ENCODE data around the gene KANSL1. TPM values are rescaled to one million over a fixed set of nuclear protein-coding genes. Genes with fewer than 3 reads are reported as not detected.

Gene KANSL1
- total and polyA plus RNA-seq, 10 of the 15 experiments (the other 5 are each of a cell fraction or from before 2014, with no cell fraction given), result 4.7 to 60.6 (median 28.0) TPM

- Histone ChIP-seq H3K4me3 (no peak overlapping the region), H3K4me2 (ENCODE audit: control insufficient read depth, insufficient read depth) (no peak overlapping the region), H3K79me2 (ENCODE audit: control insufficient read depth, insufficient read depth, low read length) (no peaks in the 10 kb centered on the region), H2AFZ (ENCODE audit: control insufficient read depth, low read depth, low read length) (no peak overlapping the region), H4K20me1 (ENCODE audit: control insufficient read depth, insufficient read depth) (no peaks in the 10 kb centered on the region), H3K4me1 (ENCODE audit: control insufficient read depth, insufficient read depth, low read length) (no peaks in the 10 kb centered on the region), H3K27me3 (replicated peaks in 1 of 2; ENCODE audit: control insufficient read depth in 2 of 2, insufficient read depth in 2 of 2, low read length in 1 of 2) (no peaks in the 10 kb centered on the region; a peak in 2 of 4 replicates), H3K27ac (ENCODE audit: control insufficient read depth, insufficient read depth) (no peak overlapping the region), H3K9me3 (replicated peaks; ENCODE audit: control insufficient read depth, insufficient read depth, low read length) (no peaks in the 10 kb centered on the region), H3K36me3 (ENCODE audit: control insufficient read depth in 2 of 2, insufficient read depth in 2 of 2, low read length in 1 of 2) (no peaks in the 10 kb centered on the region), H3K9ac (ENCODE audit: control insufficient read depth, insufficient read depth, low read length) (no peak overlapping the region)
- FAIRE-seq, result no peak
- ChIA-PET SMC1A (ENCODE audit: uncharacterized antibody, unreplicated experiment) (no interaction called here), POLR2A (no interaction called here), CTCF (no interaction called here), RAD21 (ENCODE audit: unreplicated experiment) (no interaction called here)
- WGBS (ENCODE audit: insufficient coverage, insufficient replicate concordance, low lambda C conversion rate, missing lambda C conversion rate), result 54% methylated on average over 6 of the region's 6 CpGs
- no peak for TF ChIP-seq NR2C1 (IDR thresholded peaks at IDR 0.05)
- TF ChIP-seq IRF5 (IDR thresholded peaks at IDR 0.05; ENCODE audit: borderline replicate concordance), result no peak
- TF ChIP-seq SMAD1 (IDR thresholded peaks at IDR 0.05; ENCODE audit: low read depth, partially characterized antibody), result no peak
- no peak for TF ChIP-seq PML (IDR thresholded peaks at IDR 0.05; ENCODE audit: low read length)
- no peak for TF ChIP-seq HCFC1 (IDR thresholded peaks at IDR 0.05; ENCODE audit: low read length)
- TF ChIP-seq CREB1 (IDR thresholded peaks at IDR 0.05; ENCODE audit: low read depth), result no peak
- TF ChIP-seq CBX3 (IDR thresholded peaks at IDR 0.05; ENCODE audit: borderline replicate concordance, low read depth), result no peak
- TF ChIP-seq HDAC6 (IDR thresholded peaks at IDR 0.05; ENCODE audit: unreplicated experiment), result no peak
- TF ChIP-seq YY1 (IDR thresholded peaks at IDR 0.05; ENCODE audit: low read depth, low read length), result no peak
- TF ChIP-seq KLF5 (IDR thresholded peaks at IDR 0.05; ENCODE audit: partially characterized antibody), result no peak
- no peak for TF ChIP-seq RB1 (IDR thresholded peaks at IDR 0.05; ENCODE audit: borderline replicate concordance)
- TF ChIP-seq ZNF622 (IDR thresholded peaks at IDR 0.05), result no peak
- no peak for TF ChIP-seq IRF4 (IDR thresholded peaks at IDR 0.05; ENCODE audit: low read depth, low read length)
- no peak for TF ChIP-seq BACH1 (IDR thresholded peaks at IDR 0.05; ENCODE audit: borderline replicate concordance)
- TF ChIP-seq IKZF2 (IDR thresholded peaks at IDR 0.05), result no peak
- no peak for TF ChIP-seq KAT2A (conservative IDR thresholded peaks at IDR 0.05; ENCODE audit: control insufficient read depth, low read depth, low read length)
- no peak for TF ChIP-seq FOXK2 (IDR thresholded peaks at IDR 0.05)
- TF ChIP-seq ZNF687 (IDR thresholded peaks at IDR 0.05), result no peak
- TF ChIP-seq MLLT1 (IDR thresholded peaks at IDR 0.05), result no peak
- no peak for TF ChIP-seq PKNOX1 (IDR thresholded peaks at IDR 0.05)
- BruUV-seq (replicated peaks), result no TSS peak
- DNase-seq (ENCODE audit: low read depth, low spot score), result no peak
- intact Hi-C loops (cut with micrococcal nuclease; ENCODE audit: unreplicated experiment) (no loop called here), in situ Hi-C loops (cut with MboI) (no loop called here)
- no peak for ATAC-seq
Measured at GRCh38 chr17:45980855-45981254, 212.4 kb downstream of the KANSL1 start.
